NCI-H510A (cell line): ENCODE measurements around the gene A4GALT.

Experiments
- DNase-seq: peaks from one replicate; lab custom pipeline; 2025; lab: John Stamatoyannopoulos, UW

The A4GALT gene

DNA sequence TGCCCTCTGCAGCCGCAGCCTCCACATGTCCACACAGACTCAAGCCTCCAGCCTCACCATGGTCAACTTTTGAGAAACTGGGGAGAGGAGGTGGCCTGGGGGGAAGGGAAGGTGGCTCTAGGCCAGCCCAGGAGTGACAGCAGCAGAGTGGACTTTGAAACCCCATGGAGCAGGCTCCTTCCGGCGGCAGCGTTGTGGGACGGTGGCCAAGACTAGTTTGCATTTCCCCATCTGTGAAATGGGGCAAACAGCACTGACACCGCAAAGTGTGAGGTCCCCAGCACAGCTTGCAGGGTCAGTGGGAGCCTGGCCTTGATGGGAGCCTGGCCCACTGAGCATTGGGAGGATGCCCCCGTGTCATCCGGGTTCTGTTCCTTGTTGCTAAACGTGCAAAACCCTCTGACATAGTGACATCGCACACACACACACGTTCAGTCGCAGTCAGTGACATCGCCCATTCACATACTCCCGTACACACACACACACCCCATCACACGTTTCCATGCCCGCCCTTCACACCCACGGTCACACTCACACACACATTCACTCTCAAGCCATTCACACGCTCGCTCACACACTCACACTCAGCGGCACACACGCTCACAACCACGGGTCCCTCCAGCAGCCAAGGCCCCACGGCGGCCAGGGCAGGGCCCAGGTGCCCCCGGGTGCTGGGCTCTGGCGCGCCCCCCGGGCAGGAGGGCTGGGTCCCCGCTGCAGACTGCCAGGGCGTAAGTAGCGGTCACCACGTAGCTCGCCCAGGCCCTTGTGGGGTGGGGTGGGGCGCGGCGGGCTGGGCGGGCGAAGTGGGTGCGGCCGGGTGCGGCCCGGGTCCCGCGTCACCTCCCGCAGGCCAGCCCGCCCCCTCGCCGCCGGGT, 72.1 kb downstream of the A4GALT start:
- DNase-seq: no peak

DNA sequence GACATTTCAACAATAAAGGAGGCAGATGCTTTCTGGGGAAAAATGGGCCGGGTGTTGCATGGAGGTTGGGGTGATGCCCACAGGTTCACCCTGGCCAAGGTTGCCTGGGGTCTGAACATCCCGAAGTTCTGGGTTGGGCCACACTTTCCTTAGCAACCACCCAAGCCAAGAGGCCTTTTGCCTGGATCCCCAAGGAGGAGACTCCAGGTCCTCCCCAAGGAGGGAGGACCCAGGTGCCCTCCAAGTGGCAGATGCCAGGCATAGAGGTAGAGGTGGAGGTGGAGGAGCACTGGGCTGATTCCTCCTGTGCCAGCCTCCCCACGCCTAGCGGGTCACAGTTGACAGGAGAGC, 72.7 kb downstream of the A4GALT start:
- no peak for DNase-seq

DNA sequence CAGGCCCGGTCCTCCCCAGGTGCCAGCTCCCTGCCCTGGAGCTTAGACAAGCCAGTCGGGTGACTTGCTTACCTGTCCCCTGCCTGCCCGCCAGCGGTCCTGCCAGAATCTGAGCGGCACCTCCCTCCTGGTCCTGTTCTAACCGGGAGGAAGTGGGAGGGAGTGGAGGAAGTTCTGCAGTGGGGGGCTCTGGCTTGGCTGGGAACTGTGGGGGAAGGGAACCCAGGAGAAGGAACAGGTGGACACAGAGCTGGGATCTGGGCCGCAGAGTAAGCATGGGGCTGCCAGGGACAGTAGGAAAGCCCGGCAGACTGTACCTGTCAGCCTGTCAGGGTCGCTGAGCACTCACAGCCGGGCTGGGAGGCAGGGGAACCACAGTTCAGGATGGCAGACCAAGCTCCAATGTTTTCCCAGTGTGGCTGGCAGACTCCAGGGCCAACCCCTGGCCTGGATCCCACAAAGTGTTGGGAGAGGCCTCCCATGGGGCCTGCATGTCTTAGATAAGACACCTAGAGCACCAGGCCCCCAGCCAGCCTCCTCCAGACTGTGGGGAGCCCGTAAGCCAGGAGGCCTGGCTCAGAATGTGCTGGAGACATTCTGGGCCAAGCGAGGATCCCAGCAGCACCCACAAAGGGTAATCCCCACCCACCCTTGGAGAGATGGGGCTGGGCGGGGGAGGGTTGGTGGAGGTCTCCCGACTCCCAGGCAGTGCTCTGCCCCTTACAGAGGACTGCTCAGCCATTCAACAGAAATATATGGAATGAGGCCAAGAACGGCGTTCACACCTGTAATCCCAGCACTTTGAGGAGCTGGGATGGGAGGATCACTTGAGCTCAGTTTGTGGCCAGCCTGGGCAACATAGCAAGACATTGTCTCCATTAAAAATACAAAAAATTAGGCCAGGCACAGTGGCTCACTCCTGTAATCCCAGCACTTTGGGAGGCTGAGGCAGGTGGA, 73.8 kb downstream of the A4GALT start:
- no peak for DNase-seq

DNA sequence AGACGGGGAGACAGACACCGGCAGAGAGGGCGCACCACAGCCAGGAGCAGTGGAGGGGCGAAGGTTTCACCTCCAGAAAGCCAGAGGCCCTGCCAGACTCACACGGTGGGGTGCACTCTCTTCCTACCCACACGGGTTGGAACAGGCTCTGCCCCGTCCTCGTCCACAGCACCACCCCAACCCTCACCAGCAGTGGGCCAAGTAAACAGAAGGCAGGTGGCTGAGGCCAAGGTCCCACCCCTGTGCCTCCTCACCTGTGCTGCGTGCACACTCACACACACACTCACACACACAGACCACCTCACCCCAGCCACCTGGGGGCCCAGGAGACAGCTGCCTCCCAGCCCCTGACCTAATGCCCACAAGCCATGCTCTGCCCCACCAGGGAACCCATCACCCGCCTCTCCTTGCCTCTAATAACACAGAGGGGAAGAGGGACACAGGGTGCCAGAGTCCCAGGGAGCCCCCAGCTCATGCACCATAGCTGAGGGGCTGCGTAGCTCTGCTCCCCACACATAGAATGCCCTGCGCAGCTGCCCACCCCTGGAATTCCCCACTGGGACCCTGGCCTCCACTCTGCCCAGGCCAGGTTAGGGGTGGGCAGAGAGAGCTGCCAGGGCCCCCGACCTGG, 74.6 kb downstream of the A4GALT start:
- no peak for DNase-seq

DNA sequence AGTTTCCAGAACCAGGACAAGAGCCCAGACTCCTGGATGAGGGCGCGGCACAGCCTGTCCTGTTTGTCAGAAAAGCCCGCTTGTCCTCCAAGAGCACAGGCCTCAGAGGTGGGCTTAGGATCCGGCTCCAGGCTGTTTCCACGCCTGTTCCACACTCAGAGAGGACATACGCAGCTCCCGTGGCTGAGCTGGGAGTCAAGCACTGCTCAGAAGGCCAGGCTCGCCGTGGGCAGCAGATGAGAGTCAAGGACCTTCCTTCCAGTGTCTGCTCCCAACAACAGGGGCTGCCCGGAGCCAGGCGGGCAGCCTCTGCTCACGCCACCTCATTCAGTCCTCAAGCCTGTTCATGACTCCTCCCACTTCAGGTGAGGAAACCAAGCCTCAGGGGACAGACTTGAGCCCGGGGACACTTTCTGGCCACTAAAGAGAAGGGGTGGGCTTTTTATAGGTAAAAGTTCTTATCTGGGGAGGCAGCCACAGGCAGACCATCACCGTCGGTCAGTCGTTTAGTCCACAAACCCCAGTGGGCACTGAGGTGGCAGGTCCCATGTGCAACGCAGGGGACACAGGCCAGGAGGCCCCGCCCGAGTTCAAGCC, 75.2 kb downstream of the A4GALT start:
- DNase-seq: no peak

DNA sequence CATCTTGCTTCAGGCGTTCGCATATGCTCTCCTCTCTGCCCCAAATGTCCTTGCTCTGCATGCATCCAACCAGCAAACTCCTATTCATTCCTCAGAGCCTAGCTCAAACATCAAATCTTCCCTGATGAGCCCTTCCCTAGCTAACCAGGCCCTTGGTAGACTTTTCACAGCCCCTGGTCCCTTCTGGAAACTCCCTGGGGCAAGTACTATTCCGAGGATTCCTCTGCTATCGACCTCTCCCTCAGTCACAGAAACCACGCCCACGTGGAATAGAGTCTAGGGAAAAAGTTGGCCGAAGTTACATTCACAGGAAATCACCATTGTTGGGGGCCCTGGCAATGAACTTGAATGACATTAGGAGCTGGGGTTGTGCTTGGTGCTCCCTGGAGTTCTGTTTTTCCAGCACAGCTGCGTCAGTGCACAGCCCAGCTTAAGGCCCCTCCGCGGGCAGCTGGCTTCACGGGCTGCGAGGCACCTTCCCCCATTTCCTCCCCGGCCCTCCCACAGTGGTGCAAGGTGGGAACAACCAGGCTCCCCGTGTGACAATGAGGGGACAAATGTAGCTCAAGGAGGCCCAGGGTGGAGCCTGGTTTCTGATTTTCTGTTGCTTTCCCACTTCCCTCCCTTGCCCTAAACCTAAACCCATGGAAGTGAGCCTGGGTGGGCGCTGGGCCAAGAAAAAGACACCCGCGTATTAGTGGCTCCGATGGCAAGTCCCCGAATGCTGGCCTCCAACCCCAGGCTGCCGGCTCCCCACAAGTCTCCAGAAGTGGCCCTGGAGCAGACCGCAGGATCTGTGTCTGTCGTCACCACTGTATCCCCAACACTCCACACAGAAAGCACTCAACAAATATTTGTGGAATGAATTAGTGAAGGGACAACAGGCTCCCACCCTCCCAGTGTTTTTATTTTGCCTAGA, 76.0 kb downstream of the A4GALT start:
- DNase-seq: no peak

DNA sequence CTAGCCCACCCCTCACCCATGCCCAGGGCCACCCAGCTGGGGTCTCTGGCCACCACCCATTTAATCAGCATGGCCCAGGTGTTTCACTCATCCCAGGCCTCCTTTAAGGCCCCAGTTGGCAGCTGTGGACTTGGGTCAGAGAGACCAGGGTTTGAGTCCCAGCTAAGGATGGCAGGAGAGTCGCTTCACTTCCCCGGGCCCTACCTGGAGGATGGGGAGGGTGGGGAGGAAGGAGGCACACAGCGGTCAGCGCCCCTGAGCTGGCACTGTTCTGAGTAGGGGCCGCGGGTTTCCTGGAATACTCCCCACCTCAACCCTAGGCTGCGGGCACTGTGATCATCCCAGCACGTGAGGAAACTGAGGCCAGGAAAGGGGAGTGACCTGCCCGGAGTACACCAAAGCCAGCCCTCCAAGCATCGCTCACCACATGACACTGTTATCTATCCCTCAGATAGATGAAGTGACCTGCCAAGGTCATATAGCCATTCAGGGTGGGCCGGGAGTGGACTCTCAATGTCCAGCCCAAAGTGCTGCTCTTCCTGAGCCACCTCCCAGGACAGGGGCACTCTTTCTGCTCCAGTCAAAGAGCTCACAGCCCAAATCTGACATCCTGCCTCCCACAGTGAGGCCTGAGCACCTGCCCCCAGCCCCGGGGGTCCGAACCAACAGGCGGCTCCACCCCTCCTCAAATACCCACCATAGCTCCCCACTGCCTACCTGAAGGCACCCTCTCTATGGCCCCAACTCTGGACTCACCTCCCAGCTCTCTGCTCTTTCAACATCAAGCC, 76.8 kb downstream of the A4GALT start:
- DNase-seq: no peak

DNA sequence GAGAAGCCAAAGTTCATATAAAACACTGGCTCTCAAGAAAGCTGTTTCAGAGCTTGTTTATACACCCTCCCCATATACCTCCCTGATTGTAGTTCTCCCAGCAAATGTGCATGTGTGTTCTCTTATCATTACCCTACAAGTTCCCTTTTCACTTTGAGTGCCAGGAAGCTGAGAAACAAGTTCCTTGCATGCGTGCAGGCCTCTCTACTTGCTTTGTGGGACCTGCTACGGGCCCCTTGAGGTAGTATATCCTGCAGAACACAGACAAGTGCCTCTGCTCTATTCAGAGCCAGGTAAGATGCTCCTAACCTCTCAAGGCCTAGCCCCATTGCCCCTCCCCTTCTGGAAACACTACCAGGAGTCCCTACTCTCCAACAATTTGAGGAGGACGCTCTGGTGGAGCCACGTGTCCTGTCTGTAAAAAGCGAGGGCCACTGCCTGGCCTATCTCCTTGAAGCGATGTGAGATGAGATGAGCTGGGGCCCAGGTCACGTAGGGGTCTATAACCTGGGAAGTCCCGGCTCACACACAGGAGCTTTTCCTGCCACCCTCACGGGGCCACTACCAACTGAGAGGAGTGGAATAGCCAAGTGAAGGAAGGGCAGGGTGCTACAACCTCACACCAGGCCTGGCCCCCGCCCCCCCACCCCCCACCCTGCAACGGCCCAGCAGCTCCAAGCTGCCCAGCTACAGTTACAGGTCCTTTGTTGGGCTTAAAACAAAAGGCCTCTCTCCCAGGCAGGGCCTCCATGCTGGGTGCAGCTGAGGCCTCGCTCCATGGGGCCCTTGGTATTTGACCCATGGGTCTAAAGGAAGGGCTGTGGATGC, 77.7 kb downstream of the A4GALT start:
- DNase-seq: no peak
